HepG2 (cell line): ENCODE results near the gene S100A5. TPM values are rescaled to one million over a fixed set of nuclear protein-coding genes. Genes with fewer than 3 reads are reported as not detected.
"Not testable (repeated sequence)": the region's sequence is repeated elsewhere in the genome, so short reads cannot be mapped to it uniquely, and the experiment has no call there.

Experiments
- ATAC-seq: fragments of 200-7000 bp; cut with Tn5 transposase; 3 replicates; pipeline ENCODE4 v1.9.1; 2020; ENCODE audit warnings: mild to moderate bottlenecking, moderate library complexity
- BruUV-seq: library from RNA; stranded (reverse); fragments of 400-500 nt; replicated peaks from 2 replicates; lab custom pipeline; 2021; lab: Mats Ljungman, UMichigan
- CTCF ChIA-PET: fragments of 300-600 bp; formaldehyde crosslinking; extraction: SDS; loops from one replicate; lab custom pipeline; 2021; ENCODE audit warnings: low total read pairs, inconsistent platforms, low intra/inter-chr PET ratio; lab: Yijun Ruan, JAX
- POLR2A ChIA-PET: fragments of 350-600 bp; sonication (Branson Sonifier 250); formaldehyde crosslinking; loops from one replicate; lab custom pipeline; 2020; ENCODE audit warnings: antibody characterized with exemption, inconsistent platforms; lab: Yijun Ruan, JAX
- DNase-seq: peaks from one replicate; pipeline ENCODE4 v3.0.0-alpha.2; 2015; ENCODE audit warnings: low spot score
- FAIRE-seq: peaks from 3 replicates; lab custom pipeline; 2011; peaks lifted over from hg19 to GRCh38; lab: Jason Lieb, UNC
- H2AFZ ChIP-seq: one replicate; pipeline ENCODE4 v1.6.1; 2011; ENCODE audit warnings: low read length, inconsistent platforms
- H3K27ac ChIP-seq: fragments of 300-600 bp; 3 replicates; pipeline ENCODE4 v1.8.0; 2011; ENCODE audit warnings: mixed run types, mild to moderate bottlenecking, mixed read lengths, low read length, inconsistent platforms; ENCODE audit not compliant: insufficient read depth; ENCODE audit errors: extremely low read length
- H3K27me3 ChIP-seq, 2 experiments: fragments of 200-600 bp in 1 of 2; 2 replicates in 1 of 2; 3 replicates in 1 of 2; pipeline versions ENCODE4 v1.6.0 to v1.8.0; 2011; ENCODE audit warnings: low read length in 2 of 2, mild to moderate bottlenecking in 2 of 2, moderate library complexity in 2 of 2, inconsistent platforms in 1 of 2; ENCODE audit not compliant: insufficient read depth in 2 of 2, control insufficient read depth in 1 of 2
- H3K36me3 ChIP-seq, 2 experiments: fragments of 200-600 bp in 1 of 2; replicated peaks in 1 of 2; 2 replicates in 1 of 2; 3 replicates in 1 of 2; pipeline versions ENCODE4 v1.5.1 to v1.8.0; 2011; ENCODE audit warnings: low read length in 2 of 2, inconsistent platforms in 1 of 2; ENCODE audit not compliant: insufficient read depth in 2 of 2, control insufficient read depth in 1 of 2
- H3K4me1 ChIP-seq: 2 replicates; pipeline ENCODE4 v1.5.1; 2012; ENCODE audit warnings: low read length, inconsistent platforms; ENCODE audit not compliant: insufficient read depth
- H3K4me2 ChIP-seq: 2 replicates; pipeline ENCODE4 v1.6.0; 2011; ENCODE audit warnings: low read depth, low read length, inconsistent platforms
- H3K4me3 ChIP-seq, 3 experiments: fragments of 200-600 bp in 1 of 3; sonication (generic), shearing (Covaris generic) in 1 of 3; replicated peaks in 1 of 3; 2 replicates each; pipeline ENCODE4 v1.5.1; 2011 to 2016; ENCODE audit warnings: low read length in 3 of 3, inconsistent platforms in 2 of 3, low read depth in 2 of 3, mild to moderate bottlenecking in 2 of 3, control low read depth in 1 of 3, mixed read lengths in 1 of 3; ENCODE audit not compliant: insufficient read depth in 1 of 3
- H3K79me2 ChIP-seq: one replicate; pipeline ENCODE4 v1.6.1; 2011; ENCODE audit warnings: low read length, inconsistent platforms; ENCODE audit not compliant: insufficient read depth
- H3K9ac ChIP-seq: 2 replicates; pipeline ENCODE4 v1.6.0; 2011; ENCODE audit warnings: mild to moderate bottlenecking, low read depth, low read length, inconsistent platforms; ENCODE audit not compliant: insufficient read depth
- H3K9me3 ChIP-seq: 2 replicates; pipeline ENCODE4 v1.5.1; 2012; ENCODE audit warnings: mild to moderate bottlenecking, low read length
- H4K20me1 ChIP-seq: 2 replicates; pipeline ENCODE4 v1.6.0; 2011; ENCODE audit warnings: inconsistent platforms, mild to moderate bottlenecking, low read length, moderate library complexity; ENCODE audit not compliant: insufficient read depth
- CSRNP1 ChIP-seq: sonication (generic); formaldehyde crosslinking; IDR thresholded peaks from 2 replicates; pipeline ENCODE4 v1.8.1; 2023; ENCODE audit warnings: mild to moderate bottlenecking, missing genetic modification reagents
- DNMT1 ChIP-seq: sonication (generic); formaldehyde crosslinking; IDR thresholded peaks from 2 replicates; pipeline ENCODE4 v1.5.1; 2020; ENCODE audit warnings: mild to moderate bottlenecking, missing genetic modification reagents
- HNRNPLL ChIP-seq: fragments of 200-400 bp; formaldehyde crosslinking; IDR thresholded peaks from 2 replicates; pipeline ENCODE4 v1.6.1; 2017; ENCODE audit warnings: mild to moderate bottlenecking, low read depth, low read length; ENCODE audit not compliant: poor library complexity, severe bottlenecking
- NFKB2 ChIP-seq: sonication (generic); formaldehyde crosslinking; IDR thresholded peaks from 2 replicates; pipeline ENCODE4 v1.4.0; 2020; ENCODE audit warnings: missing genetic modification reagents, borderline replicate concordance
- SP1 ChIP-seq, 2 experiments: fragments of 450-650 bp in 1 of 2; sonication (generic) in 1 of 2; formaldehyde crosslinking in 1 of 2; IDR thresholded peaks; 2 replicates each; pipeline versions ENCODE4 v1.4.0 to v1.6.1; 2016 to 2020; ENCODE audit warnings: missing genetic modification reagents in 1 of 2
- TCF7 ChIP-seq: sonication (generic); IDR thresholded peaks from 2 replicates; pipeline ENCODE4 v1.6.1; 2016; ENCODE audit warnings: antibody characterized with exemption, low read depth
- ZNF160 ChIP-seq: sonication (generic); formaldehyde crosslinking; IDR thresholded peaks from 2 replicates; pipeline ENCODE4 v1.8.0; 2022; ENCODE audit warnings: mild to moderate bottlenecking, inconsistent platforms, missing genetic modification reagents
- ZNF512 ChIP-seq: sonication (generic); formaldehyde crosslinking; IDR thresholded peaks from 2 replicates; pipeline ENCODE4 v1.4.0; 2020; ENCODE audit warnings: mild to moderate bottlenecking, missing genetic modification reagents
- ZNF766 ChIP-seq: sonication (generic); formaldehyde crosslinking; IDR thresholded peaks from 2 replicates; pipeline ENCODE4 v1.5.0; 2020; ENCODE audit warnings: missing genetic modification reagents, borderline replicate concordance
- WGBS: methylation state at CpG from one replicate; pipeline ENCODE4 v1.1.6; 2017; ENCODE audit warnings: low lambda C conversion rate; 5-methylcytosine and 5-hydroxymethylcytosine counted together
- in situ Hi-C: cut with HindIII; loops from 2 replicates; pipeline ENCODE4 v1.10.0; 2017; ENCODE audit warnings: low pct_unique_long_range_greater_than_20kb; ENCODE audit not compliant: extremely low pct_ligation_motif_present
- intact Hi-C: fragments of 100-400 bp; cut with micrococcal nuclease; formaldehyde crosslinking; loops from one replicate; pipeline ENCODE4 v1.10.0; 2022; ENCODE audit not compliant: unreplicated experiment
- polyA plus RNA-seq, 8 experiments: library from polyadenylated mRNA; depleted of rRNA in 3 of 8; stranded (reverse) in 7 of 8; unstranded in 1 of 8; fragments of >200 nt; fragmentation: Illumina TruSeq in 4 of 8; extraction: Trizol in 4 of 8; gene quantifications; 2 replicates each; pipeline versions ENCODE4 v1.2.1 to v1.2.3, GENCODE V29; 2011 to 2016; ENCODE audit warnings: low read depth in 4 of 8, missing spikeins in 1 of 8, mixed read lengths in 1 of 8; ENCODE audit not compliant: insufficient read depth in 1 of 8
- total RNA-seq, 5 experiments: library from RNA; depleted of rRNA; stranded (reverse); fragments of >200 nt; fragmentation: Illumina TruSeq; extraction: Trizol; gene quantifications; 2 replicates each; pipeline ENCODE4 v1.2.3, GENCODE V29; 2016; ENCODE audit warnings: low read depth in 1 of 5

S100A5 gene
- total and polyA plus RNA-seq, 2 of the 13 experiments (the other 11 are each of a cell fraction or from before 2014, with no cell fraction given), result not detected

GRCh38 chr1:153575081-153575491 is 34.4 kb upstream of the S100A5 start:
- WGBS, result 79% methylated on average over 19 of the region's 35 CpGs
- H3K79me2 ChIP-seq, H3K27ac ChIP-seq, CTCF ChIA-PET, BruUV-seq, H4K20me1 ChIP-seq, H3K9ac ChIP-seq, ATAC-seq, H3K4me2 ChIP-seq, DNase-seq, in situ Hi-C loops, FAIRE-seq, H3K9me3 ChIP-seq, intact Hi-C loops, H3K4me3 ChIP-seq, H3K27me3 ChIP-seq, H2AFZ ChIP-seq, H3K36me3 ChIP-seq: not testable (repeated sequence)
- peaks cover 17% of the 10 kb centered on the region for H3K4me1 ChIP-seq
- POLR2A ChIA-PET, result interaction anchor here (1.2 kb wide), 1 partner anchor 36 kb away, joined by 3 read pairs; no protein-coding TSS in a partner anchor

DNA sequence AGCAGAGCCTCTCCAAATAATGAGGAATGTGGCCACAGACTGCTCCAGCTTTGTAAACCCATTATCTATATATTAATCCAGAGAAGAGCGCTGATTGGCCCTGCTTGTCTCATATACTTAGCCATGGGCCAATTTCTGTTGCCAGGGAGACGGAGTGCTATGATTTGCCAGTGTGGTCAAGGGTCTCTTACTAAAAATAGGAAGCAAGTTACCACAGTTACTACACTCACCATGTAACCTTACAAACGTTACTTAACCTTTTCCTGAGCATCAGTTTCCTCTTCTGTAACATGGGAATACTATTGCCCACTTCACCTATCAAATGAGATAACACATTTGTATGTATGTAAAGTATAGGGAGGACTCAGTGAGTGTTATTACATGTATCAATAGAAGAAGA is 32.6 kb upstream of the S100A5 start:
- no peaks in the 10 kb centered on the region for H3K9me3 ChIP-seq
- ChIA-PET POLR2A (interaction anchor here (1.2 to 1.7 kb wide), 4 partner anchors 38 to 70 kb away, joined by 3 to 17 read pairs (median 4); partner anchors contain the start of genes S100A1, S100A13 and S100A6), CTCF (interaction anchor here (1.5 to 2.8 kb wide), 2 partner anchors 54 to 176 kb away, joined by 7 to 18 read pairs; partner anchors contain the start of genes S100A1 and S100A13)
- intact Hi-C loops, result no loop called here
- ATAC-seq (no peak), DNase-seq (no peak), FAIRE-seq (no peak)
- no peaks in the 10 kb centered on the region for H3K79me2 ChIP-seq
- no peak overlapping the region for H2AFZ ChIP-seq
- no peak overlapping the region for H3K9ac ChIP-seq
- H3K4me1 ChIP-seq, result peaks cover 33% of the 10 kb centered on the region
- WGBS, result 37% methylated on average over 3 of the region's 3 CpGs
- H3K36me3 ChIP-seq, result no peaks in the 10 kb centered on the region
- H3K4me3 ChIP-seq, result no peak overlapping the region
- H3K27ac ChIP-seq, result no peak overlapping the region
- no peak for TF ChIP-seq ZNF160 (CRISPR knock-in tag)
- TF ChIP-seq TCF7, result no peak
- TF ChIP-seq SP1 (IDR thresholded peaks at IDR 0.05), result no peak
- no peak for TF ChIP-seq SP1 (CRISPR knock-in tag; IDR thresholded peaks at IDR 0.05)
- TF ChIP-seq HNRNPLL, result no peak
- TF ChIP-seq DNMT1 (CRISPR knock-in tag), result no peak
- no peak for TF ChIP-seq ZNF512 (CRISPR knock-in tag)
- TF ChIP-seq ZNF766 (CRISPR knock-in tag), result no peak
- TF ChIP-seq CSRNP1 (CRISPR knock-in tag), result no peak
- no peak for TF ChIP-seq NFKB2 (CRISPR knock-in tag)
- in situ Hi-C loops, result loop anchor here (5.0 kb wide), 1 partner anchor 54 kb away; the partner anchor contains the start of genes S100A1 and S100A13
- no peaks in the 10 kb centered on the region for H4K20me1 ChIP-seq
- no peaks in the 10 kb centered on the region; a peak in 1 of 5 replicates for H3K27me3 ChIP-seq
- BruUV-seq, result no TSS peak
- H3K4me2 ChIP-seq, result no peak overlapping the region
